Stimulated activated CD4-positive, alpha-beta T cell treated with anti-CD3 and anti-CD28 coated beads, Interleukin-2, amount 100 ng/mL, for 24 hours (primary cell): ENCODE measurements around the gene A4GALT.

ENCODE experiments used
- DNase-seq, 2 donors: peaks; one replicate each; pipeline ENCODE4 v3.0.0-alpha.2; 2020

Gene A4GALT

GRCh38 chr22:42646569-42647525 lies 73.8 kb downstream of the A4GALT start:
- no peak for DNase-seq

- DNase-seq, result no peak
These were observed 74.6 kb downstream of the A4GALT start for GRCh38 chr22:42645938-42646568.

- no peak for DNase-seq
These were observed 75.2 kb downstream of the A4GALT start for GRCh38 chr22:42645341-42645937.

- DNase-seq, result no peak
These were observed 76.0 kb downstream of the A4GALT start for GRCh38 chr22:42644422-42645340.

GRCh38 chr22:42643634-42644421 lies 76.8 kb downstream of the A4GALT start:
- DNase-seq, result no peak

GRCh38 chr22:42642806-42643633 lies 77.7 kb downstream of the A4GALT start:
- no peak for DNase-seq
